ENCODE data around the gene CERS6. TPM values are rescaled to one million over a fixed set of nuclear protein-coding genes. Genes with fewer than 3 reads are reported as not detected.

The CERS6 gene
- polyA plus RNA-seq, 1 donor: 43.8 TPM

- Histone ChIP-seq H3K9me3 (ENCODE audit: control insufficient read depth, low read depth, low read length) (no peaks in the 10 kb centered on the region), H3K36me3 (ENCODE audit: control insufficient read depth, insufficient read depth, low read length) (peaks cover 8% of the 10 kb centered on the region), H3K27ac (ENCODE audit: low read length) (no peak overlapping the region), H3K4me1 (ENCODE audit: control insufficient read depth, insufficient read depth, low read length) (peaks cover 14% of the 10 kb centered on the region), H3K27me3 (ENCODE audit: control insufficient read depth, insufficient read depth, low read length) (no peaks in the 10 kb centered on the region), H3K4me3 (ENCODE audit: low read length) (no peak overlapping the region)
- no peak for DNase-seq
Measured at GRCh38 chr2:168809537-168809936, 353.5 kb downstream of the CERS6 start.

GRCh38 chr2:168810235-168810634 lies 354.2 kb downstream of the CERS6 start:
- H3K9me3 ChIP-seq (ENCODE audit: control insufficient read depth, low read depth, low read length): no peaks in the 10 kb centered on the region
- peaks cover 8% of the 10 kb centered on the region for H3K36me3 ChIP-seq (ENCODE audit: control insufficient read depth, insufficient read depth, low read length)
- peaks cover 11% of the 10 kb centered on the region for H3K4me1 ChIP-seq (ENCODE audit: control insufficient read depth, insufficient read depth, low read length)
- no peak for DNase-seq
- no CpG with 5 or more reads among the region's 2 CpGs for WGBS (ENCODE audit: insufficient coverage, low lambda C conversion rate)
- H3K4me3 ChIP-seq (ENCODE audit: low read length): no peak overlapping the region
- no peaks in the 10 kb centered on the region for H3K27me3 ChIP-seq (ENCODE audit: control insufficient read depth, insufficient read depth, low read length)
- no peak overlapping the region for H3K27ac ChIP-seq (ENCODE audit: low read length)

DNA sequence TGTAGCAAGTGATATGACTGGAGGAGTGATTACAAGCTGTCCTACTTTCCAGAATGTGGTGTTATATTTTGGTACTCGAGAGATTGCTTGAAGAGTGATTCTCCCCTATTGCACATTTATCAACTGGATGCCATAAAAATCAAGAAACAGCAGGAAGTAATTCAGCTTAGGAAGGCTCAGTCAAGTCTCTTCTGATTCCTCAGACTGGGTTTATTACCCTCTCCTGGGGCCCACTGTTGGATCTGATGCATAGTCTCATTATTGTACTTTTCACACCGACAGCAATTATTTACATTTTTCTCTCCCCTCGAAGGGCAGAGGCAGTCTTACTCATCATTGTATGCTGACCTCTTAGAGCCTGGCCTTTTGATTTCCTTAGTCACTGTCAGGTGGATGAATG lies 355.6 kb downstream of the CERS6 start:
- H3K4me1 ChIP-seq (ENCODE audit: control insufficient read depth, insufficient read depth, low read length): peaks cover 11% of the 10 kb centered on the region
- H3K36me3 ChIP-seq (ENCODE audit: control insufficient read depth, insufficient read depth, low read length): peaks cover 8% of the 10 kb centered on the region
- no peak overlapping the region for H3K4me3 ChIP-seq (ENCODE audit: low read length)
- WGBS (ENCODE audit: insufficient coverage, low lambda C conversion rate): no CpG with 5 or more reads among the region's 3 CpGs
- H3K27ac ChIP-seq (ENCODE audit: low read length): peak overlapping the region; percentile 74
- peak; percentile 68 to 88 for DNase-seq
- H3K27me3 ChIP-seq (ENCODE audit: control insufficient read depth, insufficient read depth, low read length): no peaks in the 10 kb centered on the region
- no peaks in the 10 kb centered on the region for H3K9me3 ChIP-seq (ENCODE audit: control insufficient read depth, low read depth, low read length)

- no peak overlapping the region for H3K27ac ChIP-seq (ENCODE audit: low read length)
- WGBS (ENCODE audit: insufficient coverage, low lambda C conversion rate): no CpG with 5 or more reads among the region's 2 CpGs
Measured at GRCh38 chr2:168814046-168814445, 358.0 kb downstream of the CERS6 start.

GRCh38 chr2:168814939-168815907 lies 359.2 kb downstream of the CERS6 start:
- Histone ChIP-seq H3K4me3 (ENCODE audit: low read length) (no peak overlapping the region), H3K36me3 (ENCODE audit: control insufficient read depth, insufficient read depth, low read length) (peaks cover 20% of the 10 kb centered on the region), H3K27me3 (ENCODE audit: control insufficient read depth, insufficient read depth, low read length) (no peaks in the 10 kb centered on the region), H3K27ac (ENCODE audit: low read length) (no peak overlapping the region), H3K4me1 (ENCODE audit: control insufficient read depth, insufficient read depth, low read length) (peaks cover 11% of the 10 kb centered on the region), H3K9me3 (ENCODE audit: control insufficient read depth, low read depth, low read length) (no peaks in the 10 kb centered on the region)
- no peak for DNase-seq
- WGBS (ENCODE audit: insufficient coverage, low lambda C conversion rate): 83% methylated on average over 1 of the region's 1 CpG

More at GRCh38 chr2:168814046-168814445, 358.0 kb downstream of the CERS6 start:
- DNase-seq: no peak
- Histone ChIP-seq H3K27me3 (ENCODE audit: control insufficient read depth, insufficient read depth, low read length) (no peaks in the 10 kb centered on the region), H3K4me3 (ENCODE audit: low read length) (no peak overlapping the region), H3K36me3 (ENCODE audit: control insufficient read depth, insufficient read depth, low read length) (peaks cover 13% of the 10 kb centered on the region), H3K4me1 (ENCODE audit: control insufficient read depth, insufficient read depth, low read length) (peaks cover 11% of the 10 kb centered on the region), H3K9me3 (ENCODE audit: control insufficient read depth, low read depth, low read length) (no peaks in the 10 kb centered on the region)

- 100% methylated on average over 1 of the region's 3 CpGs for WGBS (ENCODE audit: insufficient coverage, low lambda C conversion rate)
- H3K27me3 ChIP-seq (ENCODE audit: control insufficient read depth, insufficient read depth, low read length): no peaks in the 10 kb centered on the region
- no peak overlapping the region for H3K27ac ChIP-seq (ENCODE audit: low read length)
- no peak for DNase-seq
- H3K9me3 ChIP-seq (ENCODE audit: control insufficient read depth, low read depth, low read length): no peaks in the 10 kb centered on the region
- H3K4me3 ChIP-seq (ENCODE audit: low read length): no peak overlapping the region
- peaks cover 23% of the 10 kb centered on the region for H3K36me3 ChIP-seq (ENCODE audit: control insufficient read depth, insufficient read depth, low read length)
- H3K4me1 ChIP-seq (ENCODE audit: control insufficient read depth, insufficient read depth, low read length): peaks cover 8% of the 10 kb centered on the region
Measured at GRCh38 chr2:168816369-168816768, 360.3 kb downstream of the CERS6 start.

GRCh38 chr2:168819050-168819715 lies 363.1 kb downstream of the CERS6 start:
- H3K36me3 ChIP-seq (ENCODE audit: control insufficient read depth, insufficient read depth, low read length): peaks cover 19% of the 10 kb centered on the region
- H3K27ac ChIP-seq (ENCODE audit: low read length): no peak overlapping the region
- H3K4me1 ChIP-seq (ENCODE audit: control insufficient read depth, insufficient read depth, low read length): no peaks in the 10 kb centered on the region
- no peak for DNase-seq
- WGBS (ENCODE audit: insufficient coverage, low lambda C conversion rate): 76% methylated on average over 5 of the region's 10 CpGs
- H3K4me3 ChIP-seq (ENCODE audit: low read length): no peak overlapping the region
- H3K27me3 ChIP-seq (ENCODE audit: control insufficient read depth, insufficient read depth, low read length): no peaks in the 10 kb centered on the region
- H3K9me3 ChIP-seq (ENCODE audit: control insufficient read depth, low read depth, low read length): no peaks in the 10 kb centered on the region

DNA sequence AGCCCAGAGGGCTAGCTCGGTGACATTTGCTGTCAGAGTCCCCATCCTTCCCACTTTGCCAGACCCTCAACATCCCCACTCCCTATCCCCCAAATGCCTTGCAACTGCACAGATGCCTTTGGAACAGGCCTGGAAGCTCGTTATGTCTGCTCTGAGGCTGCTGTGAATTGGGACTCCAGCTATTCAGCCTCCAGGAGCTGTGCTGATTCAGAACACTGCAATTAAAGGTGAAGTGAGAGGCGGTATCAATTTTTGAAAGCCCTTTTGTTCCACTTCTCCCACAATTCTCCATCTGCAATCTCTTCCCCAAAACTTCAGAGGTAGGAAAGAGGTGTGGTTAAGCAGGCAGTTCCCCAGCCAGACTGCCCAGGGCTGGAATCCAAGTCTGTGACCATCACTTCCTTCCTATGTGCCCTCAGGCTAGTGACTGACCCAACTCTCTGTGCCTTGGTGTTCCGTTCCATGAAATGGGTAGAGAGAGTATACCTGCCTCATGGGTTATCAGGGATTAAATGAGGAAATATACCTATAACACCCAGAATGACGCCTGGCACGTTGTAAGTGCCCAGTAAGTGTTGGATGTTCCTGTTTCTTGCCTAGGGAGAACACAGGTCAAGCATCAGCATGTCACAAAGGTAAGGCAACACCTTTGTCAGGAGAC lies 363.9 kb downstream of the CERS6 start:
- Histone ChIP-seq H3K27ac (ENCODE audit: low read length) (no peak overlapping the region), H3K9me3 (ENCODE audit: control insufficient read depth, low read depth, low read length) (no peaks in the 10 kb centered on the region), H3K27me3 (ENCODE audit: control insufficient read depth, insufficient read depth, low read length) (no peaks in the 10 kb centered on the region), H3K36me3 (ENCODE audit: control insufficient read depth, insufficient read depth, low read length) (peaks cover 19% of the 10 kb centered on the region), H3K4me3 (ENCODE audit: low read length) (no peak overlapping the region), H3K4me1 (ENCODE audit: control insufficient read depth, insufficient read depth, low read length) (peaks cover 4% of the 10 kb centered on the region)
- WGBS (ENCODE audit: insufficient coverage, low lambda C conversion rate): 83% methylated on average over 1 of the region's 6 CpGs
- no peak for DNase-seq

- DNase-seq: no peak
- WGBS (ENCODE audit: insufficient coverage, low lambda C conversion rate): no CpG with 5 or more reads among the region's 8 CpGs
- H3K4me3 ChIP-seq (ENCODE audit: low read length): no peak overlapping the region
Measured at GRCh38 chr2:168821577-168821976, 365.5 kb downstream of the CERS6 start.

DNA sequence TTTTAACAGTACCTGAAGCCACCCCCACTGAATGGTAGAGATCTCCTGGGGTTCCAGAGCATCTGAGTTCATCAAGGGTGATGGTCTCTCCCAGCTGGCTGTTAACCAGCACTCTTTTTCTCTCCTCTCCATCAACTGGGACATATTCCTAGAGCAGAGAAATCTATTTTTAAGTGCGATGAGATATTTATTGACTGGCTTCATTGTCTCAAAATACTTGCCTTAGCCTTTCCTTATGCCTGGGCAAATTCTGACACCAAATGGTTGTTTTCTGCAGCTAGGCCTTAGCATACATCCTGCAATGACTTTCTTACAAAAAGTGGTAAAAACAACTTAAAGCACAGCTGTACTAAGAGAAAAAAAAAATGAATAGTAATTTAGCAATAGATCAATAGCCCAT lies 365.9 kb downstream of the CERS6 start:
- peaks cover 19% of the 10 kb centered on the region for H3K36me3 ChIP-seq (ENCODE audit: control insufficient read depth, insufficient read depth, low read length)
- no CpG with 5 or more reads among the region's 1 CpG for WGBS (ENCODE audit: insufficient coverage, low lambda C conversion rate)
- H3K27me3 ChIP-seq (ENCODE audit: control insufficient read depth, insufficient read depth, low read length): no peaks in the 10 kb centered on the region
- H3K4me1 ChIP-seq (ENCODE audit: control insufficient read depth, insufficient read depth, low read length): peaks cover 10% of the 10 kb centered on the region
- H3K4me3 ChIP-seq (ENCODE audit: low read length): no peak overlapping the region
- DNase-seq: no peak
- no peak overlapping the region for H3K27ac ChIP-seq (ENCODE audit: low read length)
- H3K9me3 ChIP-seq (ENCODE audit: control insufficient read depth, low read depth, low read length): no peaks in the 10 kb centered on the region

More at GRCh38 chr2:168821577-168821976, 365.5 kb downstream of the CERS6 start:
- no peak overlapping the region for H3K27ac ChIP-seq (ENCODE audit: low read length)
- H3K36me3 ChIP-seq (ENCODE audit: control insufficient read depth, insufficient read depth, low read length): peaks cover 19% of the 10 kb centered on the region
- H3K4me1 ChIP-seq (ENCODE audit: control insufficient read depth, insufficient read depth, low read length): peaks cover 10% of the 10 kb centered on the region
- H3K9me3 ChIP-seq (ENCODE audit: control insufficient read depth, low read depth, low read length): no peaks in the 10 kb centered on the region
- H3K27me3 ChIP-seq (ENCODE audit: control insufficient read depth, insufficient read depth, low read length): no peaks in the 10 kb centered on the region

All from large intestine (tissue), 3 donors.